WTC11 (cell line): ENCODE data around the gene CBX7. TPM values are rescaled to one million over a fixed set of nuclear protein-coding genes. Genes with fewer than 3 reads are reported as not detected.

Experiments
- ATAC-seq: fragments of 200-7000 bp; cut with Tn5 transposase; 2 replicates; pipeline ENCODE4 v1.10.0; 2021; ENCODE audit warnings: mild to moderate bottlenecking, moderate library complexity
- CTCF ChIA-PET: fragments of 300-600 bp; sonication (Branson Sonifier 250); formaldehyde crosslinking; loops from one replicate; lab custom pipeline; 2021; ENCODE audit warnings: antibody characterized with exemption; lab: Charles Lee
- POLR2A ChIA-PET: fragments of 350-600 bp; sonication (Branson Sonifier 250); formaldehyde crosslinking; loops from one replicate; lab custom pipeline; 2021; ENCODE audit warnings: antibody characterized with exemption; lab: Charles Lee
- DNase-seq: peaks from one replicate; pipeline ENCODE4 v3.0.0; 2021; ENCODE audit warnings: low spot score
- H3K27ac Mint-ChIP-seq: 2 replicates; pipeline ENCODE4 v1.8.0; 2021; ENCODE audit warnings: mixed read lengths
- H3K27me3 Mint-ChIP-seq: 2 replicates; pipeline ENCODE4 v1.8.0; 2021; ENCODE audit warnings: low read depth, mild to moderate bottlenecking, moderate library complexity, mixed read lengths
- H3K36me3 Mint-ChIP-seq: 2 replicates; pipeline ENCODE4 v1.8.0; 2021; ENCODE audit warnings: mixed read lengths
- H3K4me1 Mint-ChIP-seq: 2 replicates; pipeline ENCODE4 v1.8.0; 2022; ENCODE audit warnings: mixed read lengths
- H3K4me3 Mint-ChIP-seq: 2 replicates; pipeline ENCODE4 v1.8.0; 2021; ENCODE audit warnings: mild to moderate bottlenecking, moderate library complexity, mixed read lengths
- H3K9me3 Mint-ChIP-seq: 2 replicates; pipeline ENCODE4 v1.8.0; 2021; ENCODE audit warnings: mixed read lengths
- ATF1 ChIP-seq: sonication (generic); formaldehyde crosslinking; IDR thresholded peaks from 2 replicates; pipeline ENCODE4 v1.8.1; 2023; ENCODE audit warnings: mild to moderate bottlenecking, moderate library complexity, missing genetic modification reagents
- ATF2 ChIP-seq: sonication (generic); formaldehyde crosslinking; IDR thresholded peaks from 2 replicates; pipeline ENCODE4 v1.8.1; 2022; ENCODE audit warnings: low read depth, missing genetic modification reagents, borderline replicate concordance
- CREB1 ChIP-seq: sonication (generic); formaldehyde crosslinking; IDR thresholded peaks from 2 replicates; pipeline ENCODE4 v1.8.0; 2023; ENCODE audit warnings: mild to moderate bottlenecking, missing genetic modification reagents
- CTCF ChIP-seq: fragments of 200-600 bp; IDR thresholded peaks from 2 replicates; pipeline ENCODE4 v1.8.0; 2022; ENCODE audit warnings: antibody characterized with exemption
- EMX1 ChIP-seq: fragments of 250-450 bp; sonication (Bioruptor Pico); IDR thresholded peaks from 2 replicates; pipeline ENCODE4 v1.8.0; 2021; ENCODE audit warnings: mild to moderate bottlenecking
- IRF2 ChIP-seq: sonication (generic); formaldehyde crosslinking; IDR thresholded peaks from 2 replicates; pipeline ENCODE4 v1.8.0; 2022; ENCODE audit warnings: low read depth, missing genetic modification reagents, borderline replicate concordance
- NR2C2 ChIP-seq: sonication (generic); formaldehyde crosslinking; IDR thresholded peaks from 2 replicates; pipeline ENCODE4 v1.8.0; 2022; ENCODE audit warnings: mild to moderate bottlenecking, missing genetic modification reagents
- TCF7 ChIP-seq: sonication (generic); formaldehyde crosslinking; IDR thresholded peaks from 2 replicates; pipeline ENCODE4 v1.8.0; 2022; ENCODE audit warnings: mild to moderate bottlenecking, low read depth, missing genetic modification reagents, moderate library complexity
- ZNF138 ChIP-seq: sonication (generic); formaldehyde crosslinking; conservative IDR thresholded peaks from 2 replicates; pipeline ENCODE4 v1.8.1; 2022; ENCODE audit warnings: mild to moderate bottlenecking, moderate library complexity, missing genetic modification reagents
- ZNF281 ChIP-seq: sonication (generic); formaldehyde crosslinking; IDR thresholded peaks from 2 replicates; pipeline ENCODE4 v1.8.0; 2023; ENCODE audit warnings: mild to moderate bottlenecking, missing genetic modification reagents
- ZNF532 ChIP-seq: fragments of 250-450 bp; sonication (Bioruptor Pico); IDR thresholded peaks from 2 replicates; pipeline ENCODE4 v1.9.0; 2021; ENCODE audit warnings: mild to moderate bottlenecking, borderline replicate concordance
- total RNA-seq: library from RNA; stranded (reverse); gene quantifications from 3 replicates; pipeline ENCODE4 v1.2.3, GENCODE V29; 2021

Gene CBX7
- total RNA-seq, 1 experiment from 2014 or later = 10.6 TPM

GRCh38 chr22:39129081-39129480, 23.4 kb downstream of the CBX7 start:
- H3K27ac Mint-ChIP-seq = no peak overlapping the region
- peaks cover 24% of the 10 kb centered on the region for H3K4me1 Mint-ChIP-seq
- no peaks in the 10 kb centered on the region; the same call in 1 of the 2 replicates for H3K27me3 Mint-ChIP-seq
- ATAC-seq = no peak
- TF ChIP-seq EMX1 (CRISPR knock-in tag) = no peak
- no peak for TF ChIP-seq ZNF138 (CRISPR knock-in tag)
- TF ChIP-seq CREB1 (CRISPR knock-in tag) = no peak
- TF ChIP-seq ATF1 (CRISPR knock-in tag) = no peak
- TF ChIP-seq IRF2 = no peak
- no peak for TF ChIP-seq TCF7 (CRISPR knock-in tag)
- no peaks in the 10 kb centered on the region for H3K9me3 Mint-ChIP-seq
- no peak overlapping the region for H3K4me3 Mint-ChIP-seq
- ChIA-PET POLR2A (interaction anchor here (0.6 kb wide), 1 partner anchor 408 kb away, joined by 7 read pairs; no protein-coding TSS in a partner anchor), CTCF (interaction anchor here (0.7 kb wide), 1 partner anchor 317 kb away, joined by 4 read pairs; no protein-coding TSS in a partner anchor)
- H3K36me3 Mint-ChIP-seq = no peaks in the 10 kb centered on the region
- DNase-seq = no peak

- ChIA-PET CTCF (no interaction called here), POLR2A (no interaction called here)
- no peaks in the 10 kb centered on the region for H3K36me3 Mint-ChIP-seq
- no peak for DNase-seq
- no peak overlapping the region for H3K27ac Mint-ChIP-seq
- H3K9me3 Mint-ChIP-seq = no peaks in the 10 kb centered on the region
- ATAC-seq = no peak
- H3K4me3 Mint-ChIP-seq = no peak overlapping the region
- H3K4me1 Mint-ChIP-seq = peaks cover 27% of the 10 kb centered on the region
- TF ChIP-seq EMX1 (CRISPR knock-in tag) (no peak), NR2C2 (CRISPR knock-in tag) (no peak)
- H3K27me3 Mint-ChIP-seq = no peaks in the 10 kb centered on the region; the same call in 1 of the 2 replicates
These were observed 24.0 kb downstream of the CBX7 start for GRCh38 chr22:39128508-39128907.

- TF ChIP-seq ZNF281 = no peak
- TF ChIP-seq ZNF532 (CRISPR knock-in tag) = no peak
- ChIA-PET POLR2A (interaction anchor here (1.1 kb wide), 1 partner anchor 10 kb away, joined by 3 read pairs; no protein-coding TSS in a partner anchor), CTCF (interaction anchor here (0.7 to 1.4 kb wide), 3 partner anchors 10 to 205 kb away, joined by 3 to 6 read pairs (median 3); no protein-coding TSS in a partner anchor)
- Mint-ChIP-seq H3K36me3 (no peaks in the 10 kb centered on the region), H3K27me3 (no peaks in the 10 kb centered on the region), H3K4me3 (no peak overlapping the region), H3K4me1 (peaks cover 12% of the 10 kb centered on the region), H3K27ac (no peak overlapping the region), H3K9me3 (no peaks in the 10 kb centered on the region)
- ATAC-seq (no peak), DNase-seq (no peak)
These were observed 26.9 kb downstream of the CBX7 start for GRCh38 chr22:39125622-39126021.

- ChIA-PET CTCF (interaction anchor here (0.6 to 3.0 kb wide), 19 partner anchors 10 to 961 kb away, joined by 3 to 20 read pairs (median 5); no protein-coding TSS in a partner anchor), POLR2A (interaction anchor here (0.8 kb wide), 1 partner anchor 19 kb away, joined by 3 read pairs; no protein-coding TSS in a partner anchor)
- H3K4me3 Mint-ChIP-seq = peak overlapping the region; percentile 36
- H3K36me3 Mint-ChIP-seq = no peaks in the 10 kb centered on the region
- peaks cover 6% of the 10 kb centered on the region for H3K4me1 Mint-ChIP-seq
- H3K27me3 Mint-ChIP-seq = no peaks in the 10 kb centered on the region
- ATAC-seq = peak; percentile 84
- H3K9me3 Mint-ChIP-seq = no peaks in the 10 kb centered on the region
- DNase-seq = peak; percentile 50
- no peak overlapping the region for H3K27ac Mint-ChIP-seq
- TF ChIP-seq ATF2 (CRISPR knock-in tag) (no peak), CTCF (no peak), ZNF532 (CRISPR knock-in tag) (no peak)
These were observed 28.5 kb downstream of the CBX7 start for GRCh38 chr22:39123751-39124581.
